Activated CD8-positive, alpha-beta memory T cell treated with anti-CD3 and anti-CD28 coated beads, Interleukin-2, amount 10 ng/mL, durations not matched to agents 7 days and 5 days (primary cell): Measurements from ENCODE around the gene GARIN3. TPM values are rescaled to one million over a fixed set of nuclear protein-coding genes. Genes with fewer than 3 reads are reported as not detected.
A peak's percentile ranks its signal among the peaks of the same experiment; 100 is the strongest.

Experiments used
- ATAC-seq: fragments of 150-1000 bp; cut with Tn5 transposase; one replicate; pipeline ENCODE4 v1.10.0; 2021; ENCODE audit warnings: moderate library complexity
- CTCF ChIA-PET: fragments of 350-600 bp; sonication (Branson Sonifier 250); formaldehyde crosslinking; loops from one replicate; lab custom pipeline; 2021; ENCODE audit warnings: antibody characterized with exemption; lab: Charles Lee
- DNase-seq: peaks from one replicate; pipeline ENCODE4 v3.0.0-alpha.2; 2020
- H3K27ac Mint-ChIP-seq: one replicate; pipeline ENCODE4 v1.8.0; 2021; ENCODE audit warnings: mild to moderate bottlenecking, mixed read lengths
- H3K27me3 Mint-ChIP-seq: one replicate; pipeline ENCODE4 v1.8.0; 2021; ENCODE audit warnings: mixed read lengths
- H3K36me3 Mint-ChIP-seq: one replicate; pipeline ENCODE4 v1.8.0; 2021; ENCODE audit warnings: mild to moderate bottlenecking, mixed read lengths
- H3K4me1 Mint-ChIP-seq: one replicate; pipeline ENCODE4 v1.8.0; 2021; ENCODE audit warnings: mixed read lengths
- H3K4me3 Mint-ChIP-seq: one replicate; pipeline ENCODE4 v1.8.0; 2021; ENCODE audit warnings: mild to moderate bottlenecking, moderate library complexity, mixed read lengths
- H3K9me3 Mint-ChIP-seq: one replicate; pipeline ENCODE4 v1.8.0; 2022; ENCODE audit warnings: low read depth, mixed read lengths
- total RNA-seq, 2 experiments: library from RNA; stranded (reverse); gene quantifications; one replicate each; pipeline ENCODE4 v1.2.3, GENCODE V29; 2021

GARIN3 gene
- total RNA-seq, 2 experiments from 2014 or later, result 0.09 TPM; not detected in 1

DNA sequence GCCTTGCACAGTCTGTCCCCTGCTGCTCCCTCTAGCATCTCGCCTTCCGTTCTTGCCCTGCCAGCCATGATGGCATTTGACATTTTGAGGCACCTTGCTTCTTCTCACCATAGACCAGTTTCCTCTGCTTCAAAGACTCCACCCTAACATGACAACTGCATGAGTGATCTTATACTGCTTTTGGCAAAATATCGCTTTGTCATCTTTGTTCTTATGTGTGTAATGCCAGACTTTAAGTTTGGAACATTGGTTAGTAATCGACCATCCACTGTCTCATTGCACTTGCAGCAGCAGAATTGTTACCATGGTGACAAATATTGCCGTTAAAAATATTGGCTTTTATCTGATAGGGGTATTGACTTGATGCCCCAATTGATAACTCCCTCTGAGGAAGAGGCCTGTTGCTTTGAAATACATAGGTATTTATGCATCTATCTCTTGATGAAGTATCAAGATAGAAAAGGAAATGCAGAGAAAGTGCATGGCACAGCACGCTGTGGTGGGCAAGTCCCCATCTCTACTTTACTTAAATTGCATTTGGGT lies 6.8 kb downstream of the GARIN3 start:
- peak overlapping the region; percentile 13 for H3K4me3 Mint-ChIP-seq
- H3K27me3 Mint-ChIP-seq, result no peaks in the 10 kb centered on the region
- CTCF ChIA-PET, result interaction anchor here (1.0 kb wide), 1 partner anchor 13 kb away, joined by 3 read pairs; no protein-coding TSS in a partner anchor
- peaks cover 58% of the 10 kb centered on the region for H3K4me1 Mint-ChIP-seq
- no peaks in the 10 kb centered on the region for H3K9me3 Mint-ChIP-seq
- H3K36me3 Mint-ChIP-seq, result peaks cover 2% of the 10 kb centered on the region
- DNase-seq (peak; percentile 41), ATAC-seq (peak; percentile 66)
- peak overlapping the region; percentile 94 for H3K27ac Mint-ChIP-seq

DNA sequence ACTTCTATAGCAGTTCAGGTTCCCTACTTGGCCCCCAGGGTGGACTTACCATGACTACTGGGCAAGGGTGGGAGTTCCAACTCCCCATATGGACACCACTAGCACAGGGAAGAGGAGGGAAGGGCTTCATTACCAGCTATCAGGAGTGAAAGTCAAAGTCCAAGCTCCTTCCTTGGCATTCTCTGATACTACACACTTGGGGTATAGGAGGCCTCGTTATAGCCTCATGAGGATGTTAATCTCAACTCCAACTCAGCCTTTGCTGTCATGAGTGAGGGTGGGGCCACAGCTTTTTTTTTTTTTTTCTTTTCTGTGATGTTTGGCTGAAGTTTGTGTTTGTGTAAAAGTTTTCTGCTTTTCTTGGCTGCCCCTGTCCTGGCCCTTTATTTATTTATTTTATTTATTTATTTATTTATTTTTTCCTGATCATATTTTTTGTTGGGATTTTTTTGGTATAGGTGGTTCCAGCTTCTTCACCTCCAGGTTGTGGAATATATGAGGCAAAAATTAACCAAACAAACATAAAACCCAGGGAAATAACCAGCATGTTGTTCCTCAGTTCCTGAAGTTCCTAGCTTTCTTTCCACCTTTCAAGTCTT lies 8.7 kb downstream of the GARIN3 start:
- Mint-ChIP-seq H3K27ac (no peak overlapping the region), H3K27me3 (no peaks in the 10 kb centered on the region), H3K36me3 (peaks cover 2% of the 10 kb centered on the region), H3K4me3 (no peak overlapping the region), H3K9me3 (no peaks in the 10 kb centered on the region), H3K4me1 (peaks cover 68% of the 10 kb centered on the region)
- ATAC-seq (no peak), DNase-seq (no peak)
- CTCF ChIA-PET, result interaction anchor here (0.6 to 4.0 kb wide), 8 partner anchors 15 to 243 kb away, joined by 3 to 16 read pairs (median 3); no protein-coding TSS in a partner anchor

DNA sequence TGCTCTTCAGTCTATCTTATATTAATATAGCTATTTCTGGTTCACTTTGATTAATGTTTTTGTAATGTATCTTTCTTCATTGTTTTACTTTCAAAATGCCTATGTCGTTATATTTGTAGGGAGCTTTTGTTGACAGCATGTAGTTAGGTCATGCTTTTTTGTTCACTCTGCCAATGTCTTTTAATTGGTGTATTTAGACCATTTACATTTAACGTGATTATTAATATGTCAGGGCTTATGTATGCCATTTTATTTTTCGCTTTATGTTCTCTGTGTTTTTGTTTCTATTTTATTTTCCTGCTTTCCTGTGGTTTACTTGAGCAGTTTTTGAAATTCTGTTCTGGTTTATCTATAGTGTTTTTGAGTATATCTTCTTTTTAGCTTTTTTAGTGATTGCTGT lies 10.8 kb downstream of the GARIN3 start:
- CTCF ChIA-PET, result interaction anchor here (1.0 to 4.0 kb wide), 12 partner anchors 10 to 173 kb away, joined by 3 to 19 read pairs (median 4); partner anchors contain the start of genes ITK and MED7
- peak overlapping the region; percentile 83 for H3K4me3 Mint-ChIP-seq
- peak; percentile 10 for ATAC-seq
- H3K27ac Mint-ChIP-seq, result peak overlapping the region; percentile 100
- no peaks in the 10 kb centered on the region for H3K9me3 Mint-ChIP-seq
- no peaks in the 10 kb centered on the region for H3K27me3 Mint-ChIP-seq
- H3K4me1 Mint-ChIP-seq, result peaks cover 71% of the 10 kb centered on the region
- no peak for DNase-seq
- peaks cover 2% of the 10 kb centered on the region for H3K36me3 Mint-ChIP-seq

DNA sequence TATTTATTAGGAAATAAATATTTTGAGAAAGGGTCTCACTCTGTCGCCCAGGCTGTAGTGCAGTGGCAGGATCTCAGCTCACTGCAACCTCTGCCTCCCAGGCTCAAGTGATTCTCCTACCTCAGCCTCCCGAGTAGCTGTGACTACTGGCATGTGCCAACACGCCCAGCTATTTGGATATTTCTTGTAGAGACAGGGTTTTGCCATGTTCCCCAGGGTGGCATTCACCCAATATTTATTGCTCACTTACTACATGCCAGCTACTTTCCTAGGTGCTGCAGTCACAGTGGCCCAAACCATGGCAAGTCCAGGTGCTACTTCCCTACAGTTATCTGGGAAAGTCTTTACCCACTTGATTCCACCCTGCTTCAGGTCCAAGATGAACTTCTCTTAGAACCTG lies 15.1 kb downstream of the GARIN3 start:
- Mint-ChIP-seq H3K36me3 (no peaks in the 10 kb centered on the region), H3K4me3 (no peak overlapping the region), H3K4me1 (peaks cover 56% of the 10 kb centered on the region), H3K9me3 (no peaks in the 10 kb centered on the region), H3K27me3 (no peaks in the 10 kb centered on the region), H3K27ac (peak overlapping the region; percentile 44)
- DNase-seq, result peak; percentile 19
- CTCF ChIA-PET, result interaction anchor here (0.5 to 3.3 kb wide), 2 partner anchors 33 to 120 kb away, joined by 4 to 15 read pairs; no protein-coding TSS in a partner anchor
- ATAC-seq, result no peak

DNA sequence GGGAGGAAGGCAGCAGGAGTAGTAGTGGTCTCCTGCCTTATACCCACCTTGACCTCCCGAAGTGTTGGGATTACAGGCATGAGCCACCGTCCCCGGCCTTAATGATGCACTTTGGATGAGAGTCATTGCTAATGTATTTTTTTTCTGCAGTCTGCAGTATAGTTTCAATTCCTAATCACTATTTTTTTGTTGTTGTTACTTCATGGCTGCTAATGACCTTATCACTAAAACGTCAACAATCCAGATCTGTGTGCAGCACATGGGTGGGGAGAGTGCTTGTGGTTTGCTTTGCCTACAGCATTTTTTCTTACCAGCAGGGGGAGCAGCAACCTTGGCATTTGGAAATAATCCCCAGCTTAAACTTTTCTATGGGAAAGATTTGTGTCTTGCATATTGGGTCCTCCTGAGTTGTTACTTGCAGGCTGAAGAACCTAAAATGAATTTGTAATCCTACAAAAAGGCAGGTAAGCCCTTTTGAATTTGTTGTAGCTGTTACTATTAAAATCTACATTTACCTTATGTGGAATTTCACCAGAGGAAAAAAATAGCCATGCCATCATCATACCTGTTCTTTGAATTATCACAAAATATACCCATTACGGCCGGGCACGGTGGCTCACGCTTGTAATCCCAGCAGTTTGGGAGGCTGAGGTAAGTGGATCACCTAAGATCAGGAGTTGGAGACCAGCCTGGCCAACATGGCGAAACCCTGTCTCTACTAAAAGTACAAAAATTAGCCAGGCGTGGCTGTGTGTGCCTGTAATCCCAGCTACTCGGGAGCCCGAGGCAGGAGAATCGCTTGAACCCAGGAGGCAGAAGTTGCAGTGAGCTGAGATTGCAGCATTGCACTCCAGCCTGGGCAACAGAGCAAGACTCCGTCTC lies 17.1 kb downstream of the GARIN3 start:
- CTCF ChIA-PET, result interaction anchor here (0.8 to 3.3 kb wide), 36 partner anchors 19 to 594 kb away, joined by 3 to 29 read pairs (median 6); partner anchors contain the start of genes ITK and LSM11
- Mint-ChIP-seq H3K4me3 (no peak overlapping the region), H3K27ac (peak overlapping the region; percentile 16), H3K9me3 (no peaks in the 10 kb centered on the region), H3K36me3 (no peaks in the 10 kb centered on the region), H3K4me1 (peaks cover 44% of the 10 kb centered on the region), H3K27me3 (no peaks in the 10 kb centered on the region)
- ATAC-seq (peak; percentile 85), DNase-seq (peak; percentile 87)

DNA sequence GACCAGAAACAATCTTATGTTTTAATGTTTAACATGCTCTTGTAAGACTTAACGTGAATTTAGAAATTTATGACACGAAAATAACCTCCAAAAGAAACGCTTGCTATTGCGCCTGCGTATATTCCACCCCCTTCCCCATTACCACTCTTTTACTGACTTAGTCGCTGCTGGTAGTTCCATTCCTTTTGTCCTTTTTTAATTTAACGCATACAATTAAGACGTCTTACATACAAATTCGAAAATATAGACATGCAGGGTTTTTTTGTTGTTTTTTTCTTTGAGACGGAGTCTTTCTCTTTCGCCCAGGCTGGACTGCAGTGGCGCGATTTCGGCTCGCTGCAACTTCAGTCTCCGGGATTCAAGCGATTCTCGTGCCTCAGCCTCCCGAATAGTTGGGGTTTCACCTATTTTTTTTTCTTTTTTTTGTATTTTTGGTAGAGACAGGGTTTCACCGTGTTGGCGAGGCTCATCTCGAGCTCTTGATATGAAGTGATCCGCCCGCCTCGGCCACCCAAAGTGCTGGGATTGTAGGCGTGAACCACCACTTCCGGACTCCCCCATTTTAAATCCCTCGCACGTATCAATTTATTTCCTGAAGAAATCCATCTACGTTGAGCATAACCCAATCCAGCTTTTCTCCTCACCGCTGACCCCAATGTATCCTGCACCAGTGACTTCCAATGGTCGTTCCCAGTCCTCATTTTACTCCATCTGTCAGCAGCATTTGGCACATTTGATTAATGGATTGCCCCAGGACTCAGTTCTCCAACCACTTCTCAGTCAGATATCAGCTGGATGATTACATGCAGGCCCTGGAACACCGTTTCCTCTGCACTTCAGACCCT lies 22.7 kb downstream of the GARIN3 start:
- peak overlapping the region; percentile 83 for H3K4me3 Mint-ChIP-seq
- peaks cover 43% of the 10 kb centered on the region for H3K4me1 Mint-ChIP-seq

DNA sequence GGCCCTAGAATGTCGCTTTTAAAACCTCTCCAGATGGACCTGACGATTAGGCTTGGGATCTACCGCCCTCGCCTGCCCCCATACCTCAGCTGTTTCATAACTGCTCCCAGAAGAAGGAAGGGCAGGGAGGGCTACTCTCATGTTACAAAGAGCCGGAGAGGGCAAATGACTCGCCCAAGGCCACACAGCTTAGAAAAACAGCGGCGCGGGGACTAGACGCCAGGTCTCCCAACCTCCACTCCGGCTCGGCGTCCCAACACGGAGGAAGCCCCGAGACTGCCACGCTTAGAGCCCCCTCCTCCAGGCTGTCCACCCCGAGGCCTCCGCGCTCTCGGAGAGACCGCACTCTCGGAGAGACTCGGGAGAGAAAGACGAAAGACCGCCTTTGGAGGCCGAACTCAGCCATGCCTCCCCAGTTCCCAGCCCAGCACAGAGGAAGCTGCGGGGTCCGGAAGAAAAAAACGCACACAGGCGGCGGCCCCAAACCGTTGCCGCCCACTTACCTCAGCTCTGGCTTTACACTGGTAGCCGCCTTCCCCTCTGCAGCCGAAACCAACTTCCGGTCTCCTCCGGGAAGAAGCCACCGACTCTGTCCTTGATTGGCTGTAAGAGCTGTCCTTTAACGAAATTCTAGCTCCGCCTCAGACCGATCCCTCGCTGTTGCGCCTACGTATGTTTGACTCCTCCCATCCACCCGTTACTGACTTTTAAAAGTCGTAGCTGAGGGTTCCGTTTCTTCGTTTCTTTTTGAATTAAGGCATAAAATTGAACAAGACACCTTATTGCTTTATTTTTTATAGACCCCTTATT lies 23.5 kb downstream of the GARIN3 start, which contains the start of gene MED7:
TSS of gene MED7 (minus strand) at position 549 of the 810 bp plus-strand sequence. CDS start 3,434 bp downstream, outside the sequence.
- CTCF ChIA-PET, result interaction anchor here (0.9 to 3.0 kb wide), 24 partner anchors 10 to 601 kb away, joined by 3 to 23 read pairs (median 4); partner anchors contain the start of genes HAVCR2, ITK and LSM11
- DNase-seq (peak; percentile 98), ATAC-seq (peak; percentile 98)
- Mint-ChIP-seq H3K9me3 (no peaks in the 10 kb centered on the region), H3K4me1 (peaks cover 38% of the 10 kb centered on the region), H3K27ac (peak within 1 kb of the TSS; percentile 97), H3K4me3 (peak within 1 kb of the TSS; percentile 83), H3K27me3 (no peaks in the 10 kb centered on the region), H3K36me3 (peaks cover 39% of the 10 kb centered on the region)

More for the DNA sequence above, 22.7 kb downstream of the GARIN3 start:
- ATAC-seq (peak; percentile 56), DNase-seq (peak; percentile 79)
- Mint-ChIP-seq H3K36me3 (peaks cover 31% of the 10 kb centered on the region), H3K27me3 (no peaks in the 10 kb centered on the region), H3K9me3 (no peaks in the 10 kb centered on the region), H3K27ac (peak overlapping the region; percentile 97)
- CTCF ChIA-PET, result interaction anchor here (0.9 to 3.0 kb wide), 23 partner anchors 9 to 600 kb away, joined by 3 to 23 read pairs (median 4); partner anchors contain the start of genes HAVCR2, ITK and LSM11

- CTCF ChIA-PET, result no interaction called here
- Mint-ChIP-seq H3K36me3 (peaks cover 51% of the 10 kb centered on the region), H3K27me3 (no peaks in the 10 kb centered on the region), H3K4me3 (no peak overlapping the region), H3K4me1 (peaks cover 39% of the 10 kb centered on the region), H3K9me3 (no peaks in the 10 kb centered on the region), H3K27ac (no peak overlapping the region)
- DNase-seq (no peak), ATAC-seq (no peak)
Measured at GRCh38 chr5:157137691-157138090, 28.4 kb downstream of the GARIN3 start.

DNA sequence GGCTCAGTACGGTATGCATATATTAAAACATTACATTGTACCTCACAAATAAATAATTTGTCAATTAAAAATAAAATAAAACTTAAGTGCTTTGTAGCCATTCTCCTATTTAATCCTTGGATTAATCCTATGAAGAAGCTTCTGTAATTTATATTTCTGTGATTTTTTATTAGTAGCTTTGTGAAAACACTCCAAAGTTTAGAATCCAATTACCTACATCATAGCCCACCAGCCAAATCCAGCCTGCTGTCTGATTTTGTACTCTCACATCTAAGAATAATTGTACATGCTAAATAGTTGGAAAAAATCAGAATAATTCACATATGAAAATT lies 33.8 kb downstream of the GARIN3 start:
- DNase-seq (no peak), ATAC-seq (no peak)
- Mint-ChIP-seq H3K4me3 (no peak overlapping the region), H3K36me3 (peaks cover 14% of the 10 kb centered on the region), H3K4me1 (peaks cover 33% of the 10 kb centered on the region), H3K27ac (no peak overlapping the region), H3K27me3 (no peaks in the 10 kb centered on the region), H3K9me3 (no peaks in the 10 kb centered on the region)
- CTCF ChIA-PET, result interaction anchor here (0.7 to 3.6 kb wide), 35 partner anchors 9 to 1188 kb away, joined by 3 to 23 read pairs (median 4); partner anchors contain the start of genes HAVCR2 and MED7

GRCh38 chr5:157130925-157131324 lies 35.1 kb downstream of the GARIN3 start:
- H3K27me3 Mint-ChIP-seq, result no peaks in the 10 kb centered on the region
- CTCF ChIA-PET, result interaction anchor here (0.6 to 3.6 kb wide), 6 partner anchors 11 to 460 kb away, joined by 3 to 23 read pairs (median 5); partner anchors contain the start of gene MED7
- peaks cover 13% of the 10 kb centered on the region for H3K36me3 Mint-ChIP-seq
- DNase-seq, result no peak
- peaks cover 6% of the 10 kb centered on the region for H3K9me3 Mint-ChIP-seq
- H3K4me1 Mint-ChIP-seq, result peaks cover 29% of the 10 kb centered on the region
- no peak overlapping the region for H3K4me3 Mint-ChIP-seq
- H3K27ac Mint-ChIP-seq, result no peak overlapping the region
- ATAC-seq, result no peak

DNA sequence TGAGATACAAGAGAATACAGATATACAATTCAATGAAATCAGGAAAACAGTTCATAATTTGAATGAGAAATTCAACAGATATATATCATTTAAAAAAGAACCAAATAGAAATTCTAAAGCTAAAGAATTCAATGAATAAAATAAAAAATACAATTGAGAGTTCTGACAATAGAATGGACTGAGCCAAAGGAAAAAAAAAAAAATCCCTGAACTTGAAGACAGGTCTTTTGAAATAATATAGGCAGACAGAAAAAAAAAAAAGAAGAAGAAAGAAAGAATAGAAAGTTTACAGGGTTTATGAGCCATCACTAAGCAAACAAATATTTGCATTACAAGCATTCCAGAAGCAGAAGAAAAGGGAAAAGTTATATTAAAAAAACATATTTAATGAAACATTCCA lies 44.4 kb downstream of the GARIN3 start:
- Mint-ChIP-seq H3K4me3 (no peak overlapping the region), H3K4me1 (peaks cover 5% of the 10 kb centered on the region), H3K27me3 (no peaks in the 10 kb centered on the region), H3K27ac (no peak overlapping the region), H3K36me3 (peaks cover 34% of the 10 kb centered on the region), H3K9me3 (peaks cover 18% of the 10 kb centered on the region)
- ATAC-seq (no peak), DNase-seq (no peak)
- CTCF ChIA-PET, result interaction anchor here (0.9 to 1.2 kb wide), 2 partner anchors 11 to 26 kb away, joined by 3 read pairs; no protein-coding TSS in a partner anchor
